HG03175 (cell line): ENCODE data around the gene ARMH3.

Experiments
- ATAC-seq: cut with Tn5 transposase; IDR thresholded peaks from one replicate; pipeline ENCODE4 v1.9.1; 2021; ENCODE audit warnings: mild to moderate bottlenecking, moderate library complexity; ENCODE audit not compliant: unreplicated experiment

ARMH3 gene

DNA sequence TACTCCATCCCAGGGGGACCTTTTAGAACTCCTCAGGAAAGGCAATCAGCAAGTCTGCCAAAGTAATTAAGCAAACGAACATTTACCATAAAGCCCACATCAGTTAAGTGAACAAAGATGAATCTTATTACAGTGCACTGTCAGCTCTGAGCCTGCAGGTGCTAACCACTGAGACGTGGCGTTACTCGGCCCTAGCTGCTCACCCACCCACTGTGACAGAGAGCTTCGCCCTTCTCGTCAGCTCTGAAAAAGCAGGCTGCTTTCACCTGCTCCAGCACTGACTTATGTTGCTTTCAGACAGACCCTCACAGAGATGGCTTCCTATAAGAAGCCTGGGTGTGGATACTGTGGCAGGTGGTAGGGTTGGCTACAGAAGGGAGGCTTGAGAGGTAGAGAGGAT, 154.6 kb downstream of the ARMH3 start:
- ATAC-seq: peak; percentile 63

DNA sequence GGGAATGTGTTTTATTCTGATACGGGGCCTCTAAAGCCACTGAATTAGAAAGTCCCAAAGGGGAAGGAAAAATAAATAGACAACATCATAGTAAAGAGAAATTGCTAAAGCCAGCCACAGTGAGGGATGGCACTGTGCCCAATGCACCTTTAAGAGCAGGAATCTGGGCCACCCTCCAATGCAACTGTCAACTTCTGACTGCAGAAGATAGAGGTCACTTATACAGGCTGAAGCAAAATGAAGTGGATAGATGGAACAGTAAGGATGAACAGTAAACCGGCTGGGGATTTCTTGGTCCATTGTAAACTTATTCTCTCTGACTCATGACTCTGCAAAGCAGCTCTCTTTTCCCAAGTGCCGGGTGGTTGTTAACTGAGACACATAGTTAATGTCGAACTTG, 158.3 kb downstream of the ARMH3 start:
- ATAC-seq: no peak

DNA sequence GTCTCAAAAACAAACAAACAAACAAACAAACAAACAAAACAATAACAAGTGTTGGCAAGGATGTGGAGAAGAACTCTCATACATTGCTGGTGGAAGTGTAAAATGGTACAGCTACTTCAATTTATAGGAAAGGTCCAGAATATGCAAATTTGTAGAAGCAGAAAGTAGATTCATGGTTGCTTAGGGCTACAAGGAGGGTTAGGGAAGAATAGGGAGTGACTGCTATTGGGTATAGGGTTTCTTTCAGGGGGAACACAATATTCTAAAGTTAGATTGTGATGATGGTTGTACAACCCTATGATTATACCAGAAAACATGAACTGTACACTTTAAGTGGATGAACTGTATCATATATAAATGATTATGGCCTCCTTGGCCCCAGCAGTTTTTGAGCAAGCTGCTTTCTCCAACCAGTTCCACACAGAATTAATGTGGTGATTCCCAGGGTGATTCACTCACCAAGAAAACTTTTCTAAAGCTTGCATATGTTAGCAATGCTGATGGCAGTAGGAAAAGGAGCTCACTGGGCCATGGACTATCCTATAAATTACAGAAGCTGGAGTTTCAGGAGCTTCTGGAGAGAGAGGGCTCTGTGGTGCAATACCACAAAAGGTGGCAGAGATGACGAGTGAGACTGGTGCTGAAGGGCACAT, 159.6 kb downstream of the ARMH3 start:
- no peak for ATAC-seq

DNA sequence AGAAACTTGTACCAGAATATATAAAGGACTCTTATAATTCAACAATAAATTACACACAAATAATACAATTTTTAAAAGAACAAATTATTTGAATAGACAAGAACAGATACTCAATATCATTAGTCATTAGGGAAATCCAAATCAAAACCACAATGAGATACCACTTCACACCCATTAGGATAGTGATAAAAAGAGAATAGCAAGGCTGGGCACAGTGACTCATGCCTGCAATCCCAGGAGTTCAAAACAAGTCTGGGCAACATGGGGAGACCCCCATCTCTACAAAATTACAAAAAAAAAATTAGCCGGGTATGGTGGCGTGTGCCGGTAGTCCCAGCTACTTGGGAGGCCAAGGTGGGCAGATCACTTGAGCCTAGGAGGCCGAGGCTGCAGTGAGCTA, 160.2 kb downstream of the ARMH3 start:
- ATAC-seq: no peak

DNA sequence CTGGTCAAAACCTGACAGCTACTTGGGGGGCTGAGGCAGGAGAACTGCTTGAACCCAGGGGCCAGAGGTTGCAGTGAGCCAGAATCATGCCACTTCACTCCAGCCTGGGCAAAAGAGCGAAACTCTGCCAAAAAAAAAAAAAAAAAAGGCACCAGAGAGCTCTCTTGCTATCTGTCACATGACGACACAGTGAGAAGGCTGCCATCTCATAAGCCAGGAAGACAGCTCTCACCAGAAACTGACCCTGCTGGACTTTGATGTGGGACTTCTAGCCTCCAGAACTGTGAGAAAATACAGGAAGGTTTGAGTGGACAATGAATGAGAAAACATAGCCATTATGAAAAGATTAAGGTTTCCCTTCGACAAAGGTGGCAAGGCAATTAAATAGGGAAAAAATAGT, 161.2 kb downstream of the ARMH3 start:
- no peak for ATAC-seq

DNA sequence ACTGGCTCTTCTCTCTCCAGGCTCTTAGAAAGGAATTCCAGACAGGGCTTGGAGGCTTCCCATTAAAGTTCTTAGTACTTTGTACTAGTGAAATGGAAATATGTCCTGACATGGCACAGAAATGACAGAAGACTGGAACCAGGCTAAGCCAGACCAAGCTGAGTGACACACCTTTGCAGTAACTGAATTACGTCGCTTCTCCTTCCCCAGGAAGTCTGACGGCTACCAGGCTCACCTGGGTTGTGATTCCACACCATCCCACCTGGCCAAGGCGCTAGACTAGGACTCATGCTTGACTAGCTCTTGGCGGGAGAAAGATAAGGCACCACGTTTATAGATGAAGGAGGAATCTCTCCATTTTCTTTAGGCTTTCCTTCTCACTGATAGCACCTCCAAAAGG, 161.7 kb downstream of the ARMH3 start:
- ATAC-seq: no peak

DNA sequence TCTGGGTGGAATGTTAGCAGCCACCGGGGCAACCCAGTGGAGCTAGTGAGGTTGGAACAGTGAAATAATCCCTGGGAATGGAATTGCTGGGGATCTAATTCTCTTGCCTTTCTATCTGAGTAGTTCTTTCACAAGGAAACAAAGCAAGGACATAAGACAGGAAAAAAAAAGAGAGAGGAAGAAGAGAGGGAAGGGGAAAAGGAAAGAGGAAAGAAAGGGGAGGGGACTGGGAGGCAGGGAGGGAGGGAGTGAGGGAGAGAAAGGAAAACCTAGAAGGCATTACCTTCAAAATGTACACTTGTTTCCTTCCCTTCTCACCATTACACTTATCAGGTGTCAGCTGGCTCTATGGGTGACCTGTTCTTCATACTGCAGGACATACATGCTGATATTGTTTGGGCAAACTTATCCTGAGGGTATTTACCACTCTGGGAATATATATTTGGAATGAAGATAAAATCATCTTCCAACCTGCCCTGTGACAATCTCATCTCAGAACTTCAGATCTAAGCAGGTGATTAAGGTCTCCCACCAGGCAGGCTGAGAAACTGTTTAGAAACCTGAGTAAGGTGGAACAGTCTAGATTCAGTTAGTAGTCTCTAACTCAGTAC, 162.4 kb downstream of the ARMH3 start:
- ATAC-seq: no peak

DNA sequence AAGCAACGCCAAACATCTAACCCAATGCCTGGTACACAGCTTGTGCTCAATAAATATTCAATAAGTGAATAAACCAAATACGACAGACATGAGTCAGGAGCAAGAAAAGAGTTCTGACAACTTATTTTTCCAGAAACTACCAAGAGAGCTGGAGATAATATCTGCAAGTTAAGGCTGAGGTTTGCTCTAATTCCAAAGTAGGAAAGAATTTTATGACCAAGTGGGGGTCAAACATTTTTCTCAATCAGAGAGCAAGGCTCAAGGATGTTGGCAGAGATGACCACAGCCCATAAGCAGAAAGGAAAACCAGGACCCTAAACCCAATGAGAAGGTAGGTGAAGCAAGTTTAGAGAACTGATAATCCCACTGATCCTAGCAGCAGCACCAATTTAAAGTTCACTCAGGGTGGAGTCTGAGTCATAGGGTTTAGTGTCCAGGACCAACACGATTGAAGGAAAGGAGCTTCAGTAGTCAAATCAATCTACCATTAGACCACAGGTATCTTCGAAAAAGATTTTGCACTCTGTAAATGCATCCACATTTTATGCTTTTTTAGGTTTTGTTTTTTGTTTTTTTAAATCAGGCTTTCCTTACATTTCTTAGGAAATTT, 163.1 kb downstream of the ARMH3 start:
- ATAC-seq: no peak

DNA sequence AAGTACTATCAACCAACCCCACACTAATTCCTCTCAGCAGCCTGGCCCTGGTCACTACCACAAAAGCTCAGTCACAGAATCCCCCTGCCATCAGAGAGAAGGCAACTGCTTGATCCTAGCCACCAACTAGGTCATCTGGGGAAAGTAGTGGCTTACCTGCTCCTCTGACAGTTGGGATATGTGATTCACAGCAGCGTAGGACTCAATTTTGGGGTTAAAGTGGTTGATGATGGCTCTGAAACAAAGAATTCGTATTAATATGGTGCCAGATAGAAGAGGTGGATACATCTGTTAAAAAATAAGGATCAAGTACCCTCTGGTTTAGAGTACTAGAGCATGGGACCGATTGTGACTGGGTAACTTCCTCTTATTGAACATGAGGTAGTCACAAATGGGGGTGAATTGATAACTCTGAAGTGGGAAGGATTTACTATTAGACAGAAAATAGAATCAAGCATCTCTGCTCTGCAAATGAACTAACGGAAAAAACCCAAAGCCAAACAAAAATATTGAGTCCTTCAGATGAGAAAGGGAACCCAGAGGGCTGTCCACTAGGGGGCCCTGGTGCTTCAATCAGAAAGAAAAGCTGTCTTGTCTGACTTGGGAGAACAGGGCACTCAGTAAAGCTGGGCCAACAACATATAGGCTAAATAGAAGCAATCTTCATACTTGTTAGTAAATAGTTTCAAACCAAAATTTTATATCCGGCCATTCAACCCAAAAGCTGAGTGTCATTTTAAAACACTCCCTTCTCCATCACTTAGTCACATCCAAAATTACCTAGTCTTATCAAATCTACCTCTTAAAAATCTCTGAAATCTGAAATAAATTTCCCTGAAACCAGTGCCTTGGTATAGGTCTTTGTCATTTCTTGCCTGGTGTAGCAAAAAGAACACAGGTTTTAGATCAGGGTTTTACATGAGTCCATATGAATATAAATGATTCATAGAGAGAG, 166.4 kb downstream of the ARMH3 start:
- no peak for ATAC-seq

DNA sequence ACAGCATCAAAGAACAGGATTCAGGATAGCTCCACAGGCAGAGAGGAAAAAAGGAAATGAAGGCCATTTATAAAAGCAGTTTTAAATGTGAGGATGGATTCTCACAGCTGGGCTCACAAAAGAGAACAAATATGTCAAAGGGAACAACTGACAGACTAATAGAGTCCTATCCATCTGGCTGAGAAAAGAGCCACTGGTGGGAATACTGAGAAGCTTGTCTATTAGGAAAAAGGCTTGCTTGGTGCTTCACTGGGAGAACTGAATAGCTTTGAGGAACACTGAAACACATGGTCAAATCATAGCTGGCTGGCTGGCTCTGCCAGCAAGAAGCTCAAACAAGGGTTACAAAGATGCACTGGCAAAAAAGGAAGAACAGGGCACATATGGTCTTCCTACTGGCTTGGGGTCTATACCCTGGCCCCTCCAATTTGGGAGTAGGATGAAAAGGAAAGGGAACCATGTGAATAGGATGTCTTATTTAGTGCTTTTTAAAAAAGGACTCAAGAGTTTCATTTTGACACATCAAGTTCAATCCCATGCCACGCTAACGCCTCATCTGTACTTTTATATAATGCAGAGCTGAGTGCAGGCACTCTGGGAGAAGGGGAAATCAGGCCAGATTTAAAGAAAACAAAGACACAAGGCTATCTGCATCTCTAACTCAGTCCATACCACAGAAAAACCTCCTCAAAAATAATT, 167.6 kb downstream of the ARMH3 start:
- no peak for ATAC-seq

DNA sequence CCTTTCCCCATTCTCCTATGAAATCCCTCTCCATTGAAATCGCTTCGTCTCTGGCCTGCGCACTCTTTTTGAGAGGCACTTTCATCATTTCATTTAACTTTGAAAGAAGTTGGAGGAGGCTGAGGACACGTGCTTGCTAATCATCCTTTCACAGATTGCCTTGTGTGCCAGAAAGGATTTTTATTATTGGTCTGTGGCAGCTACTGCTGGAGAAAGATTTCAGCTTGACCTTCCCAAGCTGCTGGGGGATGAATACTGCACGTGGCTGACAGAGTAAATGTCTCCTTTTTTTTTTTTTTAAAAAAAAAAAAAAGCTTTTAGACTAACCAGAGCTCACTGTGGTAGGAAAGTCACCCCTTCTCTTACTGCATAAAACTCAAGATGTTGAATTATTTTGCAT, 168.2 kb downstream of the ARMH3 start:
- no peak for ATAC-seq

DNA sequence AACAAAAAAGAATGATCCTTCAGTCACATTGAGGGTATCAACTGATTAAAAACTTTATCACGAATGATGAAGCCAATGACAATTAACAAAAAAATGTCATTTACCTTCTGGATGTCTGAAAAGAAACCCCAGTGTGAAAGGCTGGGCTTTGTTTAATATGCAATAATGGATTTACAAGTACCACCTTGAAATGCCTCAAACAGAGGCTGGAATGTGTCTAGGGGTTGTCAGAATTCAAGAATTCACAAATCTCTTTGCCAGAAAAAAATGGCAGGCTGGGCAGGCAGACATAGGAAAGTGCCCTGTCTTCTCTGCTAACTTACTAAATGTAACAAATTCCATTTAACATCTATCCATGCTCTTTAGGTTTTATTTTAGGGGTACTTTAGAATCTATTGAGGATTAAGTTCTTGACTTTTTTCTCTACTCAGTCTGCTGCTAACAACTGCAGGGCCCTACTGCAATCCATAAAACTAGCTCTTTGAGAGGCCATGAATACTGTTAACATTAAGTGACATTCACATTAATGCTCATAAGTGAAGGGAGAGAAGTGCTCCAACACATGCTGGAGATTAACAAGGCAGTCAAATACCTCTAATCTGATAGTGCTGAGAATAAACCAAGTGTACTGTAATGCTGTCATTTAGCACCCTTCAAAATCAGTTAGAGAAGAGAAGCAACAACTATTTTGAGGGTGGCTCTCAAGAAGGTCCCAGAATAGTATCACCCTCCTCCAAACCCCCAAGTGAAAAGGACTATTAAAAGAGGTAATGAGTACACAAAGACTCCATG, 169.3 kb downstream of the ARMH3 start:
- ATAC-seq: no peak

DNA sequence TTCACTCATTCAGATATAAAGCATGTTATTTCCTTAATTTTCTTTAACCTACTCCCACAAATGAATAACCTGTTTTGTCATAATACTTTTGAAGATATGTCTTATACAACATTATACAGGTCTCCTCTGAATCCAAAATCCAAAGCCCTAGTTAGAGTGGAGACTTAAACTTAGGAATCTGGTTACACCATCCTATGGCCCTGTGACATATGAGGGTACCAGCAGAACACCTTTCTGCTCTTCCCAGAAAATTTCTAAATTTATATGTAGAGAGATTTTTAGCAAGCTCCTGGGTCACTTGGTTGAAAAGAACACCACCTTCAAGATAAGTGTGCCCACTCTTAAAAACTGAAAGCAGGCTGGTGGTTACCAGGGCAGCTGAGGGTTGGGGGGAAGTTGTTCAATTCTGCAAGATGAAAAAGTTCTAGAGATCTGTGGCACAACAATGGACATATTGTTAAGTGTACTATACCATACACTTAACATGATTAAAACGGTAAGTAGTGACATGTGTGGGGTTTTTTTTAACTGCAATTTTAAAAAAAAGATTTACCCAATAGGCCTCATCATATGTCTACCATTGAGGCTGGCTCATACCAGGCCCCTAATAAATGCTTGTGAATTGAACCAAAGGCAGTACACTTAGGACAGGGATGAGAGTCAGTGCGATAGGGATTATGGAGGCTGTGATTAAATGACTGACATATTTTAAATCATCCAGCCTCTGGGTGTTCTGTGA, 174.8 kb downstream of the ARMH3 start:
- no peak for ATAC-seq

DNA sequence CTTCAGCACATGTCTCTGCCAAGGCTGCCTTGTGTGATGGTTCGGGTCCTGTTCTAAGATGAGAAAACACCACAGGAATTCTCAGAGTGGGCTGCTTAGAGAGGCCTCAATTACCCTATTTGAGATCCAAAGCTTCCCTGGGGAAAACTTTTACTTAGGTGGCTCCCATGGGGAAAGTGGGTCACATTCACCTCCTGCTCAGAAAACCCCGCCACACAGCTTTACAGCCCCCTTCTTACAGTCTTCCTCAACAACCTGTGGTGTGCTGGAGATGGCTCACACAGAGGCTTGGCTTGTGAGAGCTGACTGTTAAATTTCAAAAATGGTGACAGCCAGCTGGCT, 175.8 kb downstream of the ARMH3 start:
- ATAC-seq: no peak

DNA sequence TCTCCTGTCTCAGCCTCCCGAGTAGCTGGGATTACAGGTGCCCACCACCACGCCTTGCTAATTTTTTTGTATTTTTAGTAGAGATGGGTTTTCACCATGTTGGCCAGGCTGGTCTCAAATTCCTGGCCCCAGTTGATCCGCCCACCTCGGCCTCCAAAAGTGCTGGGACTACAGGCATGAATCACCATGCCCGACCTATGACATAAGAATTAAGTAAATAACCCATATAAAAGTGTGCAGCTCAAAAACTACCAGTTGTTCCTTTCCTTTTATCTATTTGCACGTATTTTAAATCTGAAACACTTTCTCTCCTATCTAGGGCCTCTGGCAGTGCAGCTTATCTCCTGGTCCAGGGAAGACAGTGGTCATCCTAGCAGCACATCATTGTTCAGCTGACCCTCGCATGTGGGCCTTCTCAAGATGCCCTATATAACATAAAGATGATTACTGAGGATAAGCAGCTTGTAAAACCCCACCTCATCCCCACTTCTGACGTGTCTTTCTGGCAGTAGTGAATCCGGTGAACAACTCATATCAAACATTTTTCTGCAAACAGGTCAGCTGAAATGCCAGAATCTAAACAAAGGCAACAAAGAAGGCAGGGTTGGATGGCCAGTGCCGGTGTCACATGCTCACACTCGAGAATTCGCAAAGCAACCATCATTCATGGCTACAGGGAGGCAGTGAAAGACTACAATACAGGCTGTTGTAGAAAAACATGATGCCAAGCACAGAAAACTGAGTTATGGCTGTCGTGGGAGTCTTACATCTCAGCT, 176.3 kb downstream of the ARMH3 start:
- ATAC-seq: no peak

DNA sequence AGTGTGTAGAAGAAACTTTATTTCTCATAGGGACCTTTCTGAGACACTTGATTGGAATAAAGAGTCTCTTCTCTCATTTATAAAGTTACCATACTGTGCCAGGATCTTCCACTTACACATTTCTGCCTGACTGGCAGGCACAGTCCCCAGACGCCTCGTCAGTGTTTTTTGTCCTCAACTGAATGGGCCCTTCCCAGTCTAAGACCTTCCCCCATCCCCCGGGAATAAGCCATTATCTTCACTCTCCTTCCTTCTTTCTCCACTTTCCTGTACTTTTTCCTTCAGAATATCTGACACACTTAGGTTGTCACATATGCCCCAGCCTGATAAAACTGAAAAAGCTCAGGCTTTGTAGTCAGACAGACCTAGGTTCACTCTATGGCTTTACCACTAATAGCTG, 177.1 kb downstream of the ARMH3 start:
- ATAC-seq: no peak

DNA sequence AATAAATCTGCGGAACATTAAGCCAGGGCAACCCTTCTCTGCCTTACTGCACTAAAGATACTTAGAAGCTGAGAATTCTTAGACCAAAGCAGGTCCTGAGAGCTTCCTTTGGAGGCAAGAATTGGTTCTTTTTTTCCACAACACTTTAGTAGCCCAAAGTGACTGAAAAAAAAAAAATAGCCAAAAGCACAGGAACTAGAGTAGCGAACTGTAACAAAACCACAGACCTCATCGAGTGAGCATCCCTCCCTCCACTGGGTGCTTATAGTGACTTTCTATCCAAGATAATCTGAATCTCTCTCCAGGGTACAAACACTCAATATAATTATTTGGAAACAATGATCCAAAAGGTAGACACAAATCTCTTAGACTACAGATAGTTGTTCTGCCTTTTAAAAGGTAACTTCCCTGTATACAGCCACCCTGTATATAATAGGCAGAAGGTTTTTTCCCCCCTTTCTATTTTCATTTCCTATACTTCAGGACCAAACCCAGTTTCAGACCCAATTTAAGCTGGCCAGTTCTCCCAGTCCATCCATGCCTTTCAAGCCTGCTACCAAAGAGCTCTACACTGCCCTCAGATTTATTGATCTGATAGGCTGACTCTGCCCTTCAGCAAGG, 180.8 kb downstream of the ARMH3 start:
- ATAC-seq: no peak

DNA sequence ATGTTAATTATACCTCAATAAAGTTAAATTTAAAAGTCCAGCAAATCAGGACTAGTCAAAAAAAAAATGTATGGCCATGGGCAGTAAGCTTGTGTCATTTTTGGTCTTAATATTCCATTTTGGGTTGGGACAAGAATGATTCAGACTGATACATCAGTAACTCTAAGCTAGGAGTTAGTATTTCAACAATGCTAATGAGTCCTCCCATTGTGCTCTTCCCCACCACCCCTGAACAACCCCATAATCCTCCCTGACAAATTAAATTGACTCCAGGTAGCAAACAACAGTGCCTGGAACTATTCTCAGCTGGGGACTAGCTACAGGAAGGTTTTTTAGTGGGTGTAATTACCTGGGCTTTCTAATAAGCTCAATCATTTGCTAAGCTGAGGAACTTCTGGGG, 181.7 kb downstream of the ARMH3 start:
- no peak for ATAC-seq
